ENCODE measurements around the gene LCN12. TPM values are rescaled to one million over a fixed set of nuclear protein-coding genes. Genes with fewer than 3 reads are reported as not detected.

Gene LCN12
- total RNA-seq, 6 experiments from 2014 or later = 2.7 to 36.4 (median 20.3) TPM

DNA sequence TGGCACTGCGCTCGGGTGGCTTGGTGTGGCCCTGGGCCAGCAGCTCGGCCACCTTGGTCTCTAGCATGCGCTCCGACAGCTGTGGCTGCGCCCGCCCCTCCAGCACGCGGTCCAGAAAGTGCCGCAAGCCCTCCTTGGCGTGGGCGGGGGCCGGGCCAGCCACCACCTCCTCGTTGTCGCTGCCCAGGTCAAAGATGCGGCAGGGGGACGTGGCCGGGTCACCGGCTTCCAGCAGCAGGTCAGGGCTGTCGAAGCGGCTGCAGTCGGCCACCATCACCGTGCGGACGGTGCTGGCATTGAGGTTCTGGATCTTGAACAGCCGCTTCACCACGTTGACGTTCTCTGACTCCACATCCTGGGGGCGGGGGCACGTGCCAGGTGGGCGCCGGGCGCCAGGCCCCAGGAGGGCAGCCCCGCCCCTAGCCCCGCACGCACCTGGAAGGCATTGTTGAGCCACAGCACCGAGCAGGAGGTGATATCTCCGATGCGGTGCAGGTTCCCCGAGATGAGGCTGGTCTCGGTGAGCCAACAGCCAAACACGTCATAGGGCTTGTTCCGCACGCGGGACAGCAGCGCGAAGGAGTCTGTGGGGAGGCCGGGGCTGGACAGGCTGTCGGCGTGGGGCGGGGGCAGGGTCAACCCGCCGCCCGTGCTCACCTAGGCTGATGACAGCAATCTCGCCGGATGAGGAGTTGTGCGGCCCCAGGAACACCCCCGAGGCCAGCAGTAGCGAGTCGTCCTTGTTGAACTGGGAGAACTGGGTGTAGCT lies 9.8 kb upstream of the LCN12 start:
- Histone ChIP-seq H3K9me3 (no peaks in the 10 kb centered on the region), H3K27me3 (no peaks in the 10 kb centered on the region), H3K4me3 (no peak overlapping the region), H3K36me3 (peaks cover 6 to 24% (median 22%) of the 10 kb centered on the region in 4 donors), H3K27ac (peak overlapping the region in 2 of 3 donors; percentile 88 to 98), H3K4me1 (peaks cover 0 to 50% (median 22%) of the 10 kb centered on the region in 4 donors)
- no CpG with 5 or more reads among the region's 60 CpGs for WGBS (ENCODE audit: insufficient coverage, low coverage, low lambda C conversion rate, missing lambda C conversion rate)
- TF ChIP-seq CTCF (IDR thresholded peaks at IDR 0.05) (no peak), POLR2A (IDR thresholded peaks at IDR 0.05) (no peak)
- peak in 2 of 3 donors; percentile 55 to 66 for DNase-seq
- intact Hi-C loops (cut with DNase I) = loop anchor here in 1 of 2 donors (10.0 kb wide), 2 partner anchors 57 to 93 kb away; partner anchors contain the start of genes FUT7 and TRAF2
- ATAC-seq = no peak

GRCh38 chr9:136942881-136943230 lies 9.2 kb upstream of the LCN12 start:
- H3K4me1 ChIP-seq = peaks cover 0 to 48% (median 22%) of the 10 kb centered on the region in 4 donors
- WGBS (ENCODE audit: insufficient coverage, low coverage, low lambda C conversion rate, missing lambda C conversion rate) = 70% methylated on average over 2 of the region's 16 CpGs
- H3K27ac ChIP-seq = peak overlapping the region; percentile 88 to 98 (median 93)
- TF ChIP-seq CTCF (IDR thresholded peaks at IDR 0.05) = no peak
- TF ChIP-seq POLR2A (IDR thresholded peaks at IDR 0.05) = no peak
- no peaks in the 10 kb centered on the region for H3K9me3 ChIP-seq
- H3K36me3 ChIP-seq = peaks cover 6 to 24% (median 22%) of the 10 kb centered on the region in 4 donors
- no peaks in the 10 kb centered on the region for H3K27me3 ChIP-seq
- DNase-seq (peak in 1 of 3 donors; percentile 62), ATAC-seq (no peak)
- H3K4me3 ChIP-seq = peak overlapping the region; percentile 72 to 94 (median 75)
- intact Hi-C loops (cut with DNase I) = loop anchor here in 1 of 2 donors (10.0 kb wide), 2 partner anchors 58 to 92 kb away; partner anchors contain the start of genes FUT7 and TRAF2

- no peak for TF ChIP-seq CTCF (IDR thresholded peaks at IDR 0.05)
- TF ChIP-seq POLR2A (IDR thresholded peaks at IDR 0.05) = no peak
- no CpG with 5 or more reads among the region's 61 CpGs for WGBS (ENCODE audit: insufficient coverage, low coverage, low lambda C conversion rate, missing lambda C conversion rate)
- Histone ChIP-seq H3K9me3 (no peaks in the 10 kb centered on the region), H3K27ac (peak overlapping the region; percentile 88 to 98 (median 93)), H3K27me3 (no peaks in the 10 kb centered on the region), H3K4me1 (peaks cover 0 to 51% (median 23%) of the 10 kb centered on the region in 4 donors), H3K36me3 (peaks cover 6 to 24% (median 22%) of the 10 kb centered on the region in 4 donors), H3K4me3 (peak overlapping the region; percentile 72 to 94 (median 75))
- DNase-seq (peak; percentile 59 to 71 (median 63)), ATAC-seq (no peak)
- intact Hi-C loops (cut with DNase I) = loop anchor here in 1 of 2 donors (10.0 kb wide), 2 partner anchors 59 to 91 kb away; partner anchors contain the start of genes FUT7 and TRAF2
Observed at GRCh38 chr9:136943291-136944211, 8.5 kb upstream of the LCN12 start.

GRCh38 chr9:136944212-136944518 lies 7.9 kb upstream of the LCN12 start:
- intact Hi-C loops (cut with DNase I) = loop anchor here in 1 of 2 donors (10.0 kb wide), 2 partner anchors 59 to 91 kb away; partner anchors contain the start of genes FUT7 and TRAF2
- TF ChIP-seq POLR2A (IDR thresholded peaks at IDR 0.05) (no peak), CTCF (IDR thresholded peaks at IDR 0.05) (no peak)
- Histone ChIP-seq H3K4me3 (peak overlapping the region; percentile 72 to 94 (median 75)), H3K36me3 (peaks cover 6 to 24% (median 22%) of the 10 kb centered on the region in 4 donors), H3K27ac (peak overlapping the region; percentile 88 to 98 (median 93)), H3K27me3 (no peaks in the 10 kb centered on the region), H3K4me1 (peaks cover 0 to 49% (median 23%) of the 10 kb centered on the region in 4 donors), H3K9me3 (no peaks in the 10 kb centered on the region)
- ATAC-seq (peak in 2 of 4 donors; percentile 0 to 1), DNase-seq (no peak)
- WGBS (ENCODE audit: insufficient coverage, low coverage, low lambda C conversion rate, missing lambda C conversion rate) = no CpG with 5 or more reads among the region's 45 CpGs

Data from right lobe of liver (tissue), 6 donors.